HL-60 (cell line): ENCODE data around the gene CD34.

Experiments
- POLR2AphosphoS5 ChIP-seq: IDR thresholded peaks from 2 replicates; pipeline ENCODE4 v1.6.1; 2012; ENCODE audit warnings: low read depth
- TF ChIP-seq, protein P1 (sequence below): IDR thresholded peaks from one replicate; pipeline ENCODE4 v1.5.1; 2011; ENCODE audit warnings: low read length, control low read depth, inconsistent platforms; ENCODE audit not compliant: insufficient read depth
- TF ChIP-seq, protein P2 (sequence below): IDR thresholded peaks from 2 replicates; pipeline ENCODE4 v1.6.1; 2012; ENCODE audit warnings: low read depth; ENCODE audit not compliant: insufficient replicate concordance

DNA sequence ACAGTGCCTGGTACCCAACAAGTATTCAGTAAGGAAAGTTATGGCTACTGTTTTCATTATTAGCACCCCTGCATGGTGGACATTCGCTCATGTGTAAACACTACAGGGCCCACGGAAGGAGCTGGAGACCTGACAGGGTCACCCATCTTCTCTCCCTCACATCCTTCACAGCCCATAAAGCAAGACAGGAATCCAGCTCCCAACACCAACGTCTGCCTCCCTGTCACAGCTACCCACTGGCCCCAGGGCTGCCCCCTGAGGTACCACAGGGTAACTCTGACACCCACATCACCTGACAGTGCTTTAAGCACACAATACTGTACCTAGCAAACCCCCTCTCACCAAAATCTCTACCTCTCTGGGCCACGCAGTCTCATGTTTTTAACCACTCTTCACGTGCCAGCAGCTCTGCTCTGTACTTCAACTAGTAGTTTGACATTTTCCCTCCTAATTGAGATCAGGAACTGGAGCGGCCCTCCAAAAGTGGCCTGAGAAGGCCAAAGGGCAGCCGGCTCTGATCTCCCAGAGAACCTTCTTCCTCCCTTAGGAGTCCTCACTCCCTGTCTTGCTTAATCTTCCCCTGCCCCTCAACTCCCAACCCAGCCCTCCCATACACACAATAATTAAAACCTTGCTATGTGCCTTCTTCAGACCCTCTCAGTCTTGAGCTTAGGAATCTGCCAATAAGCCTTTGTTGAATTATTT is 76.8 kb downstream of the CD34 start:
- no peak for TF ChIP-seq POLR2AphosphoS5
- TF ChIP-seq, protein P1, sequence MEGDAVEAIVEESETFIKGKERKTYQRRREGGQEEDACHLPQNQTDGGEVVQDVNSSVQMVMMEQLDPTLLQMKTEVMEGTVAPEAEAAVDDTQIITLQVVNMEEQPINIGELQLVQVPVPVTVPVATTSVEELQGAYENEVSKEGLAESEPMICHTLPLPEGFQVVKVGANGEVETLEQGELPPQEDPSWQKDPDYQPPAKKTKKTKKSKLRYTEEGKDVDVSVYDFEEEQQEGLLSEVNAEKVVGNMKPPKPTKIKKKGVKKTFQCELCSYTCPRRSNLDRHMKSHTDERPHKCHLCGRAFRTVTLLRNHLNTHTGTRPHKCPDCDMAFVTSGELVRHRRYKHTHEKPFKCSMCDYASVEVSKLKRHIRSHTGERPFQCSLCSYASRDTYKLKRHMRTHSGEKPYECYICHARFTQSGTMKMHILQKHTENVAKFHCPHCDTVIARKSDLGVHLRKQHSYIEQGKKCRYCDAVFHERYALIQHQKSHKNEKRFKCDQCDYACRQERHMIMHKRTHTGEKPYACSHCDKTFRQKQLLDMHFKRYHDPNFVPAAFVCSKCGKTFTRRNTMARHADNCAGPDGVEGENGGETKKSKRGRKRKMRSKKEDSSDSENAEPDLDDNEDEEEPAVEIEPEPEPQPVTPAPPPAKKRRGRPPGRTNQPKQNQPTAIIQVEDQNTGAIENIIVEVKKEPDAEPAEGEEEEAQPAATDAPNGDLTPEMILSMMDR, result no peak
- TF ChIP-seq, protein P2, sequence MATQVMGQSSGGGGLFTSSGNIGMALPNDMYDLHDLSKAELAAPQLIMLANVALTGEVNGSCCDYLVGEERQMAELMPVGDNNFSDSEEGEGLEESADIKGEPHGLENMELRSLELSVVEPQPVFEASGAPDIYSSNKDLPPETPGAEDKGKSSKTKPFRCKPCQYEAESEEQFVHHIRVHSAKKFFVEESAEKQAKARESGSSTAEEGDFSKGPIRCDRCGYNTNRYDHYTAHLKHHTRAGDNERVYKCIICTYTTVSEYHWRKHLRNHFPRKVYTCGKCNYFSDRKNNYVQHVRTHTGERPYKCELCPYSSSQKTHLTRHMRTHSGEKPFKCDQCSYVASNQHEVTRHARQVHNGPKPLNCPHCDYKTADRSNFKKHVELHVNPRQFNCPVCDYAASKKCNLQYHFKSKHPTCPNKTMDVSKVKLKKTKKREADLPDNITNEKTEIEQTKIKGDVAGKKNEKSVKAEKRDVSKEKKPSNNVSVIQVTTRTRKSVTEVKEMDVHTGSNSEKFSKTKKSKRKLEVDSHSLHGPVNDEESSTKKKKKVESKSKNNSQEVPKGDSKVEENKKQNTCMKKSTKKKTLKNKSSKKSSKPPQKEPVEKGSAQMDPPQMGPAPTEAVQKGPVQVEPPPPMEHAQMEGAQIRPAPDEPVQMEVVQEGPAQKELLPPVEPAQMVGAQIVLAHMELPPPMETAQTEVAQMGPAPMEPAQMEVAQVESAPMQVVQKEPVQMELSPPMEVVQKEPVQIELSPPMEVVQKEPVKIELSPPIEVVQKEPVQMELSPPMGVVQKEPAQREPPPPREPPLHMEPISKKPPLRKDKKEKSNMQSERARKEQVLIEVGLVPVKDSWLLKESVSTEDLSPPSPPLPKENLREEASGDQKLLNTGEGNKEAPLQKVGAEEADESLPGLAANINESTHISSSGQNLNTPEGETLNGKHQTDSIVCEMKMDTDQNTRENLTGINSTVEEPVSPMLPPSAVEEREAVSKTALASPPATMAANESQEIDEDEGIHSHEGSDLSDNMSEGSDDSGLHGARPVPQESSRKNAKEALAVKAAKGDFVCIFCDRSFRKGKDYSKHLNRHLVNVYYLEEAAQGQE, result no peak
